Measurements from ENCODE around the gene SGCG.

SGCG gene

GRCh38 chr13:23350009-23350408, 169.2 kb downstream of the SGCG start:
- no peak for DNase-seq (ENCODE audit: low spot score)
- ChIA-PET CTCF (no interaction called here), POLR2A (ENCODE audit: low non-redundant PET) (no interaction called here)
- TF ChIP-seq, protein P1, sequence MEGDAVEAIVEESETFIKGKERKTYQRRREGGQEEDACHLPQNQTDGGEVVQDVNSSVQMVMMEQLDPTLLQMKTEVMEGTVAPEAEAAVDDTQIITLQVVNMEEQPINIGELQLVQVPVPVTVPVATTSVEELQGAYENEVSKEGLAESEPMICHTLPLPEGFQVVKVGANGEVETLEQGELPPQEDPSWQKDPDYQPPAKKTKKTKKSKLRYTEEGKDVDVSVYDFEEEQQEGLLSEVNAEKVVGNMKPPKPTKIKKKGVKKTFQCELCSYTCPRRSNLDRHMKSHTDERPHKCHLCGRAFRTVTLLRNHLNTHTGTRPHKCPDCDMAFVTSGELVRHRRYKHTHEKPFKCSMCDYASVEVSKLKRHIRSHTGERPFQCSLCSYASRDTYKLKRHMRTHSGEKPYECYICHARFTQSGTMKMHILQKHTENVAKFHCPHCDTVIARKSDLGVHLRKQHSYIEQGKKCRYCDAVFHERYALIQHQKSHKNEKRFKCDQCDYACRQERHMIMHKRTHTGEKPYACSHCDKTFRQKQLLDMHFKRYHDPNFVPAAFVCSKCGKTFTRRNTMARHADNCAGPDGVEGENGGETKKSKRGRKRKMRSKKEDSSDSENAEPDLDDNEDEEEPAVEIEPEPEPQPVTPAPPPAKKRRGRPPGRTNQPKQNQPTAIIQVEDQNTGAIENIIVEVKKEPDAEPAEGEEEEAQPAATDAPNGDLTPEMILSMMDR (conservative IDR thresholded peaks at IDR 0.05; ENCODE audit: low read depth): no peak
- H3K27ac ChIP-seq: no peak overlapping the region

- POLR2A ChIA-PET (ENCODE audit: low non-redundant PET): no interaction called here
- CTCF ChIA-PET: no interaction called here
- TF ChIP-seq, protein P1 (conservative IDR thresholded peaks at IDR 0.05; ENCODE audit: low read depth): no peak
- H3K27ac ChIP-seq: no peak overlapping the region
- no peak for DNase-seq (ENCODE audit: low spot score)
Observed at GRCh38 chr13:23352161-23352560, 171.4 kb downstream of the SGCG start.

DNA sequence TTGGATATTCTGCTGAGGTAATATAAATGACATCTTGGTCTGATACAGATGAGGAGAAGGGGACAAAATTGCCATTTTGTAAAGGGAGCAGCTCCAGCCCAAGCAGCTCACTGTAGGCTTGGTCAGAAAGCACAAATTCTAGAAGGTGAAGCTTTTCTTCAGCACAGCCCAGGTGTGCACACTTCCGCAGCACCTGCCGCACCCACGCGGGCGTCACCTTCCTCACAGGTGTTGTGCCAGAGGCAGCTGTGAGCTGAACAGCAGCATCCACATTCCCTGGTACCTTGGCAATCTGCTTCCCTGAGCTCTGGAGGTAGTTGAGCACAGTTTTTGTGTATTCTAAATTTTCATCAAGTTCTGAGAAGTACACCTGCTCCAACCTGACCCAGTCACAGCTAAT, 173.7 kb downstream of the SGCG start:
- no peak for DNase-seq (ENCODE audit: low spot score)
- H3K27ac ChIP-seq: no peak overlapping the region
- CTCF ChIA-PET: interaction anchor here (0.6 kb wide), 2 partner anchors 11 to 652 kb away, joined by 3 read pairs; no protein-coding TSS in a partner anchor
- POLR2A ChIA-PET (ENCODE audit: low non-redundant PET): no interaction called here
- TF ChIP-seq, protein P1 (conservative IDR thresholded peaks at IDR 0.05; ENCODE audit: low read depth): no peak

DNA sequence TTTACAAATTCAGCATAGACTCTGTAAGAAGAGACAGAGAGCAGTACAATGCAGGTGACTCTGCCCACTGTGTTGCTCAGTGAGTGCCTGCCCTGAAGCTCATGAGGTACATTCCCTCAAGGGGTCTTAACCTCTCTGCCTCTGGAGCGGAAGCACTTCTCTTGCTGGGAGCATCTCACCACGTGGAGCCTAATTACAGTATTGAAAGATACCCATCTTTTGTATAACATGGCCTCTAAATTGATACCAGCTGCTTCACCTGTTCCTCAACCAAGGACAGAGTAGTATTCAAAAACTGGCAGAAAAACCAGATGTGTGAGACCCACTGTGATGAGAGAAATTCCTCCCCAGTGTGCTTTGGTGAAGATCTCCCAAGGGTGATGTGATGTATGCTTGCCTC, 175.6 kb downstream of the SGCG start:
- ChIA-PET POLR2A (ENCODE audit: low non-redundant PET) (no interaction called here), CTCF (no interaction called here)

GRCh38 chr13:23357349-23357748, 176.6 kb downstream of the SGCG start:
- no peak overlapping the region for H3K27ac ChIP-seq
- CTCF ChIA-PET: no interaction called here
- DNase-seq (ENCODE audit: low spot score): no peak
- POLR2A ChIA-PET (ENCODE audit: low non-redundant PET): no interaction called here
- TF ChIP-seq, protein P1 (conservative IDR thresholded peaks at IDR 0.05; ENCODE audit: low read depth): no peak

More for the DNA sequence above, 175.6 kb downstream of the SGCG start:
- no peak overlapping the region for H3K27ac ChIP-seq
- TF ChIP-seq, protein P1 (conservative IDR thresholded peaks at IDR 0.05; ENCODE audit: low read depth): no peak
- DNase-seq (ENCODE audit: low spot score): no peak

GRCh38 chr13:23359882-23360281, 179.1 kb downstream of the SGCG start:
- no peak overlapping the region for H3K27ac ChIP-seq
- DNase-seq (ENCODE audit: low spot score): no peak
- ChIA-PET POLR2A (ENCODE audit: low non-redundant PET) (no interaction called here), CTCF (no interaction called here)
- TF ChIP-seq, protein P1 (conservative IDR thresholded peaks at IDR 0.05; ENCODE audit: low read depth): no peak

DNA sequence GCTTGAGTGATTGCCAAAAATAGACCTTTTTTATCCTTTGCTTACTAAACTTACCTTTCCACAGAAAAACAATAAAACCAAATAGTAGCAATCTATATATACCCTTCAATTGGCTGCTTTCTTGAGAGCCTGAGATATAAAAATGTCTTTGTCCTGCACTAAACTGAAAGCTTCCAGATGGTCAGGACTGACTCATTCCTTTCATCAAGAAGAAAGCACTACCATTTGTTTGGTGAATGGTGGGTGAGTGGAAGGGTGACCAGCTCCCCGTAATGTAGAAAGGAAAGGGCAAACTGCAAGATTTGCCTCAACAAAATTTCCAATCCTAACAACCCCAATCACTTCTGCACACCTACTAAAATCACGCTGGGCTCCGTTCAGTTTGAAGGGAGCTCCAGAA, 184.9 kb downstream of the SGCG start:
- no peak overlapping the region for H3K27ac ChIP-seq
- DNase-seq (ENCODE audit: low spot score): no peak
- POLR2A ChIA-PET (ENCODE audit: low non-redundant PET): no interaction called here
- CTCF ChIA-PET: no interaction called here
- TF ChIP-seq, protein P1 (conservative IDR thresholded peaks at IDR 0.05; ENCODE audit: low read depth): no peak
